Effector CD4-positive, alpha-beta T cell (primary cell): ENCODE results near the gene ENO4.

ENCODE experiments used
- DNase-seq: peaks from one replicate; pipeline ENCODE4 v3.0.0-alpha.2; 2020

ENO4 gene

GRCh38 chr10:116918583-116918982, 69.3 kb downstream of the ENO4 start:
- no peak for DNase-seq

DNA sequence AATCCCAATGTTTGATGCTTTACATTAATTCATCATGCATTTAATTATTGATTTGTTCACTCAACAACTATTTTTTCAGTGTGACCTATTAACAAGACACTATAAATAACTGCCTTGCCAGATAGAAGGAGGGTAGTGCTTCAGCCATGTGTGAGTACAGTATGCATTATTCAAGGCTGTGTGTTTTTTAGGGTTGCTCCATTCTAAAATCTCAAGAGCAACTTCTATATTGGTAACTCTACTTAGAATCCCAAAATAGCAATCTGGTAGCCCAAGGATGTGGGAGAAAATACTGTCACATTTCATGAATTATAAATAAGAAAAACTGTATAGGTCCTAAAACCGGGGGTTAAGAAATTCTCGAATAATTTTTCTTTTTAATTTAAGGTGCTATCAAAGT, 69.9 kb downstream of the ENO4 start:
- DNase-seq, result no peak

DNA sequence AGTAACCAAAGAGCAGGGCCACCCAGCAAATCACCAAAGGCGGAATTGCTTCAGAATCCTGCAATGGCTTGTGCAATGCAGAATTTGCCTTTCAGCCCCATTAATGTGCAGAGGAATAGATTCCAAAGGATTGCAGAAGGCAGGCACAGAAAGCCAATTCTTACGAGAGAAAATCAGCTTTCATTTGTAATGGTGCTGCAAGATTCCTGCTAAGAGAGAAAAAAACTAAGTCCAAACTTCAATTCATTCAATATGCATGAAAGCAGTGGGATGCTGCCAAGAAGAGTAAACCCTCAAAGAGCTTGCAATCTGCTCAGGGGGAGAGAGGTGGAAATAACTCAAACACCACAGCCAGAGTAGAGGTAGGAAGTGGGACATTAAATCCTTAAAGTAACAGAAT, 70.4 kb downstream of the ENO4 start:
- no peak for DNase-seq

- DNase-seq, result no peak
These were observed 75.8 kb downstream of the ENO4 start for GRCh38 chr10:116925056-116925455.

DNA sequence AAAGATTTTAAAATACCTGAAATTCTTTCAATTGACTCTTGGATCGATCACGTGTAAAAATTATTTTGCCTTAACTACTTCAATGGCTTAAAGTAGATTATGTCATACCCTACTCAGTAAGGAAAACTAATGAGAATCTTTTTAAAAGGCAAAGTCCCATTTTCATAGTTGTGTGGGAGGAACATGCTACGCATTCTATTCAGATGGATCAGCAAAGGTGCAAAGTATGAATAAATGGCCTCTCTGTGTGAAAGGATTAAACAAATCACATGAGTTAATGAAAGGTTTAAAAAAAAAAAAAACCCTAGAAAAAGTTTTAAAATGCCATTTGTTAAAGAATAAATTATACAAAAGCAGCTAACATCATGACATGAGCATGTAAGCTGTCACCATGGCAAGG, 77.1 kb downstream of the ENO4 start:
- no peak for DNase-seq

GRCh38 chr10:116931806-116932205, 82.5 kb downstream of the ENO4 start:
- DNase-seq, result no peak
